GM12873 (cell line): ENCODE data around the gene RITA1.

Source experiments
- CTCF ChIP-seq: IDR thresholded peaks from 2 replicates; pipeline ENCODE4 v1.5.1; 2012; ENCODE audit warnings: low read depth, mild to moderate bottlenecking, moderate library complexity, low read length, control low read depth; ENCODE audit not compliant: insufficient read depth; ENCODE audit errors: missing control alignments

The RITA1 gene

GRCh38 chr12:113185180-113186032 lies at the start of gene RITA1, which contains the start of gene DDX54:
Gene RITA1 (plus strand): TSS chr12:113185721. CDS start chr12:113186747, 1,026 bp downstream.
Gene DDX54 (minus strand): TSS chr12:113185478. CDS start chr12:113185451, 27 bp downstream.
- no peak for TF ChIP-seq CTCF

- TF ChIP-seq CTCF, result no peak
Measured at GRCh38 chr12:113136128-113136989, 49.2 kb upstream of the RITA1 start.

- TF ChIP-seq CTCF, result no peak
Measured at GRCh38 chr12:113136990-113137511, 48.5 kb upstream of the RITA1 start.

- TF ChIP-seq CTCF, result no peak
Measured at GRCh38 chr12:113137861-113138783, 47.4 kb upstream of the RITA1 start.

- TF ChIP-seq CTCF, result no peak
Measured at GRCh38 chr12:113138826-113139225, 46.7 kb upstream of the RITA1 start.

- TF ChIP-seq CTCF, result no peak
Measured at GRCh38 chr12:113140706-113141105, 44.8 kb upstream of the RITA1 start.
